ENCODE results near the gene STYXL2. TPM values are rescaled to one million over a fixed set of nuclear protein-coding genes. Genes with fewer than 3 reads are reported as not detected.

STYXL2 gene
- total and polyA plus RNA-seq, 2 of the 4 experiments (the other 2 are of a cell fraction) = not detected

DNA sequence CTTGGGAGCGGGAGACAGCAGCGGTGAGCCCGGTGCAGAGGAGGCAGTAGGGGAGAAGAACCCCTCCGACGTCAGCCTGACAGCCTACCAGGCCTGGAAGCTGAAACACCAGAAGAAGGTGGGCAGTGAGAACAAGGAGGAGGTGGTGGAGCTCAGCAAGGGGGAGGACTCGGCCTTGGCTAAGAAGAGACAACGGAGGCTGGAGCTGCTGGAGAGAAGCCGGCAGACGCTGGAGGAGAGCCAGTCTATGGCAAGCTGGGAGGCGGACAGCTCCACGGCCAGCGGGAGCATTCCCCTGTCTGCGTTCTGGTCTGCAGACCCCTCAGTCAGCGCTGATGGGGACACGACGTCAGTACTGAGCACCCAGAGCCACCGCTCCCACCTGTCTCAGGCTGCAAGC, 32.9 kb downstream of the STYXL2 start:
- no peak for ATAC-seq (ENCODE audit: low read depth)
- BruUV-seq (replicated peaks) = no TSS peak
- in situ Hi-C loops (cut with MboI; ENCODE audit: low sequenced_read_pairs) = no loop called here

More for the DNA sequence above, 32.9 kb downstream of the STYXL2 start:
- H3K4me2 ChIP-seq (ENCODE audit: low read depth, low read length) = no peak overlapping the region
- POLR2A ChIA-PET (ENCODE audit: unreplicated experiment) = no interaction called here
- no peak overlapping the region for H3K27ac ChIP-seq (ENCODE audit: insufficient read depth, low read length)
- H3K23ac ChIP-seq (ENCODE audit: low read depth, low read length) = no peak overlapping the region
- peaks cover 6% of the 10 kb centered on the region for H3K27me3 ChIP-seq (ENCODE audit: control insufficient read depth, insufficient read depth, low read length)
- H2AFZ ChIP-seq (replicated peaks; ENCODE audit: low read length, poor library complexity) = no peak overlapping the region
- no peak overlapping the region for H2BK120ac ChIP-seq (ENCODE audit: low read depth, low read length)
- H3K14ac ChIP-seq (replicated peaks; ENCODE audit: low read depth, low read length) = no peak overlapping the region
- H3K4ac ChIP-seq (ENCODE audit: low read depth, low read length) = no peak overlapping the region
- no peak overlapping the region for H2BK15ac ChIP-seq (ENCODE audit: low read depth, low read length)
- intact Hi-C loops (cut with micrococcal nuclease) (no loop called here), dilution Hi-C loops (cut with HindIII; ENCODE audit: low sequenced_read_pairs, unreplicated experiment) (no loop called here)
- no peak overlapping the region for H4K8ac ChIP-seq (ENCODE audit: low read depth in 2 of 2, low read length in 2 of 2)
- CTCF ChIA-PET = no interaction called here
- TF ChIP-seq RAD21 (IDR thresholded peaks at IDR 0.05; ENCODE audit: low read length) (no peak), NFE2L2 (IDR thresholded peaks at IDR 0.05; ENCODE audit: low read depth, low read length) (no peak), RCOR1 (IDR thresholded peaks at IDR 0.05; ENCODE audit: insufficient replicate concordance, low read length) (no peak), MXI1 (IDR thresholded peaks at IDR 0.05; ENCODE audit: borderline replicate concordance, low read depth, low read length) (no peak), POLR2A (IDR thresholded peaks at IDR 0.05; ENCODE audit: low read depth, low read length) (no peak), CEBPB (IDR thresholded peaks at IDR 0.05; ENCODE audit: low read depth, low read length) (no peak), BHLHE40 (IDR thresholded peaks at IDR 0.05; ENCODE audit: low read depth, low read length) (no peak), MAZ (IDR thresholded peaks at IDR 0.05; ENCODE audit: borderline replicate concordance, low read depth, low read length) (no peak), SMC3 (IDR thresholded peaks at IDR 0.05; ENCODE audit: low read depth, low read length) (no peak), FOS (IDR thresholded peaks at IDR 0.05; ENCODE audit: low read depth, low read length) (no peak), CHD1 (IDR thresholded peaks at IDR 0.05; ENCODE audit: low read depth, low read length) (no peak), RFX5 (IDR thresholded peaks at IDR 0.05; ENCODE audit: low read depth, low read length) (no peak), MAFK (IDR thresholded peaks at IDR 0.05; ENCODE audit: low read depth, low read length) (no peak)
- TF ChIP-seq, protein P1, sequence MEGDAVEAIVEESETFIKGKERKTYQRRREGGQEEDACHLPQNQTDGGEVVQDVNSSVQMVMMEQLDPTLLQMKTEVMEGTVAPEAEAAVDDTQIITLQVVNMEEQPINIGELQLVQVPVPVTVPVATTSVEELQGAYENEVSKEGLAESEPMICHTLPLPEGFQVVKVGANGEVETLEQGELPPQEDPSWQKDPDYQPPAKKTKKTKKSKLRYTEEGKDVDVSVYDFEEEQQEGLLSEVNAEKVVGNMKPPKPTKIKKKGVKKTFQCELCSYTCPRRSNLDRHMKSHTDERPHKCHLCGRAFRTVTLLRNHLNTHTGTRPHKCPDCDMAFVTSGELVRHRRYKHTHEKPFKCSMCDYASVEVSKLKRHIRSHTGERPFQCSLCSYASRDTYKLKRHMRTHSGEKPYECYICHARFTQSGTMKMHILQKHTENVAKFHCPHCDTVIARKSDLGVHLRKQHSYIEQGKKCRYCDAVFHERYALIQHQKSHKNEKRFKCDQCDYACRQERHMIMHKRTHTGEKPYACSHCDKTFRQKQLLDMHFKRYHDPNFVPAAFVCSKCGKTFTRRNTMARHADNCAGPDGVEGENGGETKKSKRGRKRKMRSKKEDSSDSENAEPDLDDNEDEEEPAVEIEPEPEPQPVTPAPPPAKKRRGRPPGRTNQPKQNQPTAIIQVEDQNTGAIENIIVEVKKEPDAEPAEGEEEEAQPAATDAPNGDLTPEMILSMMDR (conservative IDR thresholded peaks at IDR 0.05; ENCODE audit: low read depth, low read length) = no peak
- TF ChIP-seq, protein P2, sequence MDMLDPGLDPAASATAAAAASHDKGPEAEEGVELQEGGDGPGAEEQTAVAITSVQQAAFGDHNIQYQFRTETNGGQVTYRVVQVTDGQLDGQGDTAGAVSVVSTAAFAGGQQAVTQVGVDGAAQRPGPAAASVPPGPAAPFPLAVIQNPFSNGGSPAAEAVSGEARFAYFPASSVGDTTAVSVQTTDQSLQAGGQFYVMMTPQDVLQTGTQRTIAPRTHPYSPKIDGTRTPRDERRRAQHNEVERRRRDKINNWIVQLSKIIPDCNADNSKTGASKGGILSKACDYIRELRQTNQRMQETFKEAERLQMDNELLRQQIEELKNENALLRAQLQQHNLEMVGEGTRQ (IDR thresholded peaks at IDR 0.05; ENCODE audit: low read depth, low read length) = no peak
- TF ChIP-seq, protein P3, sequence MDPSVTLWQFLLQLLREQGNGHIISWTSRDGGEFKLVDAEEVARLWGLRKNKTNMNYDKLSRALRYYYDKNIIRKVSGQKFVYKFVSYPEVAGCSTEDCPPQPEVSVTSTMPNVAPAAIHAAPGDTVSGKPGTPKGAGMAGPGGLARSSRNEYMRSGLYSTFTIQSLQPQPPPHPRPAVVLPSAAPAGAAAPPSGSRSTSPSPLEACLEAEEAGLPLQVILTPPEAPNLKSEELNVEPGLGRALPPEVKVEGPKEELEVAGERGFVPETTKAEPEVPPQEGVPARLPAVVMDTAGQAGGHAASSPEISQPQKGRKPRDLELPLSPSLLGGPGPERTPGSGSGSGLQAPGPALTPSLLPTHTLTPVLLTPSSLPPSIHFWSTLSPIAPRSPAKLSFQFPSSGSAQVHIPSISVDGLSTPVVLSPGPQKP (IDR thresholded peaks at IDR 0.05; ENCODE audit: borderline replicate concordance, low read depth, low read length) = no peak
- H3K4me3 ChIP-seq (ENCODE audit: insufficient read depth, low read depth, low read length) = no peak overlapping the region
- no peak overlapping the region for H2BK20ac ChIP-seq (ENCODE audit: low read depth, low read length)
- H3K9me3 ChIP-seq (ENCODE audit: control insufficient read depth, insufficient read depth, low read length) = no peaks in the 10 kb centered on the region
- H2AK5ac ChIP-seq (ENCODE audit: low read depth, low read length) = no peak overlapping the region
- no peaks in the 10 kb centered on the region for H3K36me3 ChIP-seq (ENCODE audit: control insufficient read depth, insufficient read depth, low read length)
- H4K20me1 ChIP-seq (ENCODE audit: insufficient read depth, low read length) = no peaks in the 10 kb centered on the region
- peak overlapping the region; percentile 24 for H2AK9ac ChIP-seq (replicated peaks; ENCODE audit: low read depth, low read length, poor library complexity)
- H4K5ac ChIP-seq (ENCODE audit: low read depth, low read length) = no peak overlapping the region
- H2BK5ac ChIP-seq (ENCODE audit: low read depth, low read length, poor library complexity, severe bottlenecking) = no peak overlapping the region
- H3K18ac ChIP-seq (ENCODE audit: low read depth, low read length) = no peak overlapping the region
- no peak for DNase-seq
- H3K79me1 ChIP-seq (ENCODE audit: low read depth in 1 of 2, low read length in 2 of 2) = no peaks in the 10 kb centered on the region
- no peaks in the 10 kb centered on the region for H3K9me1 ChIP-seq (ENCODE audit: insufficient read depth, low read length)
- WGBS, 2 experiments (ENCODE audit: extremely low coverage in 2 of 2, insufficient read length in 1 of 2) = 86% methylated on average over 7 of the region's 17 CpGs; no CpG with 5 or more reads in 1 of the 2 experiments
- no peak overlapping the region for H3K56ac ChIP-seq (ENCODE audit: extremely low read depth, insufficient read depth, low read length)
- H3K4me1 ChIP-seq (ENCODE audit: control insufficient read depth, insufficient read depth, low read length) = no peaks in the 10 kb centered on the region
- no peak overlapping the region for H4K91ac ChIP-seq (ENCODE audit: insufficient read depth, low read depth, low read length)
- H3K9ac ChIP-seq (ENCODE audit: low read depth, low read length) = no peak overlapping the region

Measured in IMR-90 (cell line).